Measurements from ENCODE around the gene FAM13C.
A peak's percentile ranks its signal among the peaks of the same experiment; 100 is the strongest.
"Not testable (repeated sequence)": the region's sequence is repeated elsewhere in the genome, so short reads cannot be mapped to it uniquely, and the experiment has no call there.

FAM13C gene

DNA sequence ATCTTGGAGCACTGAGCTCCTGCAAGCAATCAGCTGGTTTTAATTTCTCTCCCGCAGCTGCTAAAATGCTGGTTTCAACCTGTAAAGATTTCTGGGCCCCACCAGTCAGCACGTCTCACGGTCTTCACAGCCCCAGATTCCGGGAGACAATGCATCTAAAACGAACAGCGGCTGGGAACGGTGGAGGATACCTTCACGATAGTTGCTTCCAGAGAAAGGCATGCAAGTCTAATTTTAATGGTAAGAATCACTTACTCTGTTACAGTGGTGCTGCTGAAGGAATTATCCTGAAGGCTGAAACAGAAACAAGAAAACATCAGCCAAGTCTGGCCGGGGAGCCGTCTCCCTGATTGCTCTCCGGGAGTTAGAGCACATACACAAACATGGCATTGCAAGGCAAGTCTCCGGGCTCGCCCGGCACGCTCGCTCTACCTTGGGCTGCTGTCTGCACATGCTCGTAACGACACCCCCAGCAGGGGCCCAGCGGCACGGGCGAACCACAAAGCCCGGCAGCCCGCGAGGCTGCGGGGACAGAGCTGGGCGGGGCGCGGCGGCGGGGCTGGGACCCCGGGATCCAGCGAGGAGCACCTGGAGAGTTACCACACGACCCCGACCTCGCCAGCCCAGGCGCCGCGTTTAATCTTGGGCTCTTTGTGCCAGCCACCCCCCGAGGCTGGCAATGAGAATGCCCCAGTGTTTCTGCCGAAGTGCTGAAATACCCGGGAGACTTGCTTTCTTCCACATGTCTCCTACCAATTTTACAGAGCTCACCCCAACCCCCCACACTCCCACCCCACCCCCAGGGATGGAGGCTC, at the start of gene FAM13C:
TSS of gene FAM13C (minus strand) at position 406 of the 815 bp plus-strand sequence. CDS start at position 317, 89 bp downstream.
- Histone ChIP-seq H2AFZ (ENCODE audit: low read depth, low read length) (peak within 1 kb of the TSS; percentile 75), H3K4me1 (ENCODE audit: insufficient read depth, low read length) (peaks cover 17% of the 10 kb centered on the region), H3K27me3 (ENCODE audit: insufficient read depth, low read length) (peaks cover 13% of the 10 kb centered on the region), H3K9me3 (ENCODE audit: low read length) (no peaks in the 10 kb centered on the region), H3K36me3 (ENCODE audit: insufficient read depth, low read length) (no peaks in the 10 kb centered on the region), H3K4me3 (ENCODE audit: low read length) (peak within 1 kb of the TSS; percentile 55)

DNA sequence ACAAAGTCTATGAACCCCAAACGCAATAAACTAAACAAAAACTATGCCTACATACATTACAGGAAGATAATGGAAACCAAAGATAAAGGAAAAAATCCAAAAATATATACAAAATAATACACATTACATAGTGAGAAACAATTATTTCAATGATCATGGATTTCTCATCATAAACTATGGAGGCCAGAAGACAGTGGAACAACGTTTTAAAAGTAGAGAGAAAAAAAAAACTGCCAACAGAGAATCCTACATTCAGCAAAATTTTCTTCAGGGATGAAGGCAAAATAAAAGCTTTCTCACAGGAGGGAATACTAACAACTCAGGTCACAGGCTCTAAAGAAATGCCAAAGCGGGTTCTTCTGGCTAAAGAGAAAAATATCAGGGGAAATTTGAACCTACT, 42.9 kb upstream of the FAM13C start:
- Histone ChIP-seq H3K9me3 (ENCODE audit: low read length) (no peaks in the 10 kb centered on the region), H3K36me3 (ENCODE audit: insufficient read depth, low read length) (no peaks in the 10 kb centered on the region), H3K4me3 (ENCODE audit: low read length) (no peak overlapping the region), H3K4me1 (ENCODE audit: insufficient read depth, low read length) (no peaks in the 10 kb centered on the region), H3K27me3 (ENCODE audit: insufficient read depth, low read length) (no peaks in the 10 kb centered on the region), H2AFZ (ENCODE audit: low read depth, low read length) (no peak overlapping the region)

DNA sequence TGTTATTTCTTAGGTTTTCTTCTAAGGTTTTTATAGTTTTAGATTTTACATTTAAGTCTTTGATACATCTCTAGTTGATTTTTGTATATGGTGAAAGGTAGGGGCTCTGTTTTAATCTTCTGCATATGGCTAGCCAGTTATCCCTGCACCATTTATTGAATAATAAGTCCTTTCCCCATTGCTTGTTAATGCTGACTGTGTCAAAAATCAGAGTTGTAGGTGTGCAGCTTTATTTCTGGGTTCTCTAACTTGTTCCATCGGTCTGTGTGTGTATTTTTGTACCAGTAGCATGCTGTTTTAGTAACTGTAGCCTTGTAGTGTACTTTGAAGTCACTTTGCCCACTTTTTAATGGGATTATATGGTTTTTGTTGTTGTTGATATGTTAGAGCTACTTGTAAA, 37.9 kb upstream of the FAM13C start:
- H3K4me1 ChIP-seq (ENCODE audit: insufficient read depth, low read length) = no peaks in the 10 kb centered on the region
- no peak overlapping the region for H2AFZ ChIP-seq (ENCODE audit: low read depth, low read length)
- no peak overlapping the region for H3K4me3 ChIP-seq (ENCODE audit: low read length)
- no peaks in the 10 kb centered on the region for H3K27me3 ChIP-seq (ENCODE audit: insufficient read depth, low read length)
- H3K9me3 ChIP-seq (ENCODE audit: low read length) = no peaks in the 10 kb centered on the region
- H3K36me3 ChIP-seq (ENCODE audit: insufficient read depth, low read length) = no peaks in the 10 kb centered on the region

DNA sequence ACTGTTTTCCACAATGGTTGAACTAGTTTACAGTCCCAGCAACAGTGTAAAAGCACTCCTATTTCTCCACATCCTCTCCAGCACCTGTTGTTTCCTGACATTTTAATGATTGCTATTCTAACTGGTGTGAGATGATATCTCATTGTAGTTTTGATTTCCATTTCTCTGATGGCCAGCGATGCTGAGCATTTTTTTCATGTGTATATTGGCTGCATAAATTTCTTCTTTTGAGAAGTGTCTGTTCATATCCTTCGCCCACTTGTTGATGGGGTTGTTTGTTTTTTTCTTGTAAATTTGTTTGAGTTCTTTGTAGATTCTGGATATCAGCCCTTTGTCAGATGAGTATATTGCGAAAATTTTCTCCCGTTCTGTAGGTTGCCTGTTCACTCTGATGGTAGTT, 37.0 kb upstream of the FAM13C start:
- H3K4me3 ChIP-seq (ENCODE audit: low read length); H3K36me3 ChIP-seq (ENCODE audit: insufficient read depth, low read length); H2AFZ ChIP-seq (ENCODE audit: low read depth, low read length); H3K4me1 ChIP-seq (ENCODE audit: insufficient read depth, low read length); H3K27me3 ChIP-seq (ENCODE audit: insufficient read depth, low read length); H3K9me3 ChIP-seq (ENCODE audit: low read length): not testable (repeated sequence)

DNA sequence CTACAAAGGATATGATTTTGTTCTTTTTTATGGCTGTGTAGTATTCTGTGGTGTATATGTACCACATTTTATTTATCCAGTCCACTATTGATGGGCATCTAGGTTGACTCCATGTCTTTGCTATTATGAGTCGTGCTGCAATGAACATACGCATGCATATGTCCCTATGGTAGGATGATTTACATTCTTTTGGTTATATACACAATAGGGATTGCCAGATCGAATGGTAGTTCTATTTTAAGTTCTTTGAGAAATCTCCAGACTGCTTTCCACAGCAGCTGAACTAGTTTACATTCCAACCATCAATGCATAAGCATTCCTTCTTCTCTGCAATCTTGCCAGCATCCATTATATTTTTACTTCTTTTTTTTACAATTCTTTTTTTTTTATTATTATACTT, 35.6 kb upstream of the FAM13C start:
- H3K36me3 ChIP-seq (ENCODE audit: insufficient read depth, low read length) = no peaks in the 10 kb centered on the region
- no peak overlapping the region for H2AFZ ChIP-seq (ENCODE audit: low read depth, low read length)
- H3K27me3 ChIP-seq (ENCODE audit: insufficient read depth, low read length) = no peaks in the 10 kb centered on the region
- no peaks in the 10 kb centered on the region for H3K9me3 ChIP-seq (ENCODE audit: low read length)
- H3K4me1 ChIP-seq (ENCODE audit: insufficient read depth, low read length) = no peaks in the 10 kb centered on the region
- no peak overlapping the region for H3K4me3 ChIP-seq (ENCODE audit: low read length)

DNA sequence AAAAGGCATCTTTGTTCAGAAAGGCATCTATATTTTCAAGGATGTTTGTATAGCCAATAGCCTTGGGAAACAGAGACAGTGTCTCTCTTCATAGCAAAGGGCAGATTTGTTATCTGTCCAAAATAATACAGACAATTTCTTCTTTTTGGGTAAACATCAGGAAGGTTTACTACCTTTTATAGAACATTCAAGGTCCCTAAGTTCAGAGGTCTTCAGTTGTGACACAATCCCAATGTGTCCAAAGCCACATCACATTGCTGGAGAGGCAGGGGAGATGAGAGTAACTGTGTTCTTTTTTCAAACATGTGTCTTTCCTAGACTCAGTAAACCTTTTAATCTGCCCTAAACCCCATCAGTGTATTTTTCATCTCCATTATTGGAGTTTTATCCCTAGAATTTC, 33.6 kb upstream of the FAM13C start:
- Histone ChIP-seq H3K27me3 (ENCODE audit: insufficient read depth, low read length) (no peaks in the 10 kb centered on the region), H3K36me3 (ENCODE audit: insufficient read depth, low read length) (no peaks in the 10 kb centered on the region), H3K9me3 (ENCODE audit: low read length) (no peaks in the 10 kb centered on the region), H3K4me1 (ENCODE audit: insufficient read depth, low read length) (no peaks in the 10 kb centered on the region), H2AFZ (ENCODE audit: low read depth, low read length) (no peak overlapping the region), H3K4me3 (ENCODE audit: low read length) (no peak overlapping the region)

DNA sequence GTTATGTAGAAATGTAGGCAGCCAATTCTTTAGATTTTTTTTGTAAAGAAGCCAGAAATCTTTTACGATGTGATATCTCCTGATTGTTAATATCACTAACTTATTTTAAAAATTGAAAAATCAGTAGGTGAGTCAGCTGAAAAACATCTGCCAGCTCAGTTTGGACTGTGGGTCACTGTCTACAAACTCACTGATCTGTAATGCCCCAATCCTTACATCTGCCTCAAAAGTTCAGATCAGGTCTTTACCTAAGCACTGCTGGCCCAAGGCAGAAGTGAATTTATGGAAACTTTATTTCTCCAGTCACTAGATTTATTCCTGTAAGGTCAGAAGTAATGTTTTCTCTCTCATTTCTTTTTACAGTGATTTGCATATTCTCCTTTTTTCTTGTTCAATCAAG, 31.0 kb upstream of the FAM13C start:
- Histone ChIP-seq H3K9me3 (ENCODE audit: low read length) (no peaks in the 10 kb centered on the region), H3K27me3 (ENCODE audit: insufficient read depth, low read length) (no peaks in the 10 kb centered on the region), H3K4me1 (ENCODE audit: insufficient read depth, low read length) (no peaks in the 10 kb centered on the region), H3K36me3 (ENCODE audit: insufficient read depth, low read length) (no peaks in the 10 kb centered on the region), H2AFZ (ENCODE audit: low read depth, low read length) (no peak overlapping the region), H3K4me3 (ENCODE audit: low read length) (no peak overlapping the region)

DNA sequence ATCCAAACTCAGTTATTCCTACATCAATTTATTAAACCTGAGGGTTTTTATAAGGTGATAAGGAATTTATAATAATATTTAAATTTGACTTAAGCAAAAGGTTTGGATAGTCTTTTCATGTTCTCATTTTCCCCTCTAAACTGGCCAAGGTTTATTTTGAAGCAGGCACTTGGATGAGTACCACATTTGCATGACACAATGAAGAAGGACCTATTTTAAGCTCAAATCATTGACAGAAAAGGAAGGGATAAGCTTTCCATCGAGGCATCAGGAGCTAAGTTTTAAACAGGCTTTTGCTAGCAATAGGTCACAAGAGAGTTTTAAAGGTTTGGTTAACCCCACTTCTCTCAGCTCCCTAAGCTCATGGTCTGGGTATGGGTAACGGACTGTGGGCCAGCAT, 28.7 kb upstream of the FAM13C start:
- H3K9me3 ChIP-seq (ENCODE audit: low read length) = no peaks in the 10 kb centered on the region
- H3K36me3 ChIP-seq (ENCODE audit: insufficient read depth, low read length) = no peaks in the 10 kb centered on the region
- no peaks in the 10 kb centered on the region for H3K27me3 ChIP-seq (ENCODE audit: insufficient read depth, low read length)
- no peak overlapping the region for H2AFZ ChIP-seq (ENCODE audit: low read depth, low read length)
- no peaks in the 10 kb centered on the region for H3K4me1 ChIP-seq (ENCODE audit: insufficient read depth, low read length)
- no peak overlapping the region for H3K4me3 ChIP-seq (ENCODE audit: low read length)

DNA sequence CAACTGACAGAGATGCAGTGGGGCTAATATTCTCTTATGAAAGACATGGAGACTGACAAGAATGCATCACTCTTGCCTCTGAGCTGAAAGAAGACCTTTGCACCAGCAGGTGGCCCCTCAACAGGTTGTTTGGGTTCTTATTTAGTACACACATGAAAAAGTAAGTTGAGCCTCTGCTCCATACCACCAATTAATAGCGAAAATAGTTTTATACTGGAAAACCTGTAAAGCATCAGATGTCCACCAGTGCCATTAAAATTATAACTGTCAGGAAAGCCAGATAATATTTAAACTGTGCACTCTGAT, 26.3 kb upstream of the FAM13C start:
- Histone ChIP-seq H3K9me3 (ENCODE audit: low read length) (no peaks in the 10 kb centered on the region), H3K4me3 (ENCODE audit: low read length) (no peak overlapping the region), H3K36me3 (ENCODE audit: insufficient read depth, low read length) (no peaks in the 10 kb centered on the region), H2AFZ (ENCODE audit: low read depth, low read length) (no peak overlapping the region), H3K4me1 (ENCODE audit: insufficient read depth, low read length) (no peaks in the 10 kb centered on the region), H3K27me3 (ENCODE audit: insufficient read depth, low read length) (no peaks in the 10 kb centered on the region)

DNA sequence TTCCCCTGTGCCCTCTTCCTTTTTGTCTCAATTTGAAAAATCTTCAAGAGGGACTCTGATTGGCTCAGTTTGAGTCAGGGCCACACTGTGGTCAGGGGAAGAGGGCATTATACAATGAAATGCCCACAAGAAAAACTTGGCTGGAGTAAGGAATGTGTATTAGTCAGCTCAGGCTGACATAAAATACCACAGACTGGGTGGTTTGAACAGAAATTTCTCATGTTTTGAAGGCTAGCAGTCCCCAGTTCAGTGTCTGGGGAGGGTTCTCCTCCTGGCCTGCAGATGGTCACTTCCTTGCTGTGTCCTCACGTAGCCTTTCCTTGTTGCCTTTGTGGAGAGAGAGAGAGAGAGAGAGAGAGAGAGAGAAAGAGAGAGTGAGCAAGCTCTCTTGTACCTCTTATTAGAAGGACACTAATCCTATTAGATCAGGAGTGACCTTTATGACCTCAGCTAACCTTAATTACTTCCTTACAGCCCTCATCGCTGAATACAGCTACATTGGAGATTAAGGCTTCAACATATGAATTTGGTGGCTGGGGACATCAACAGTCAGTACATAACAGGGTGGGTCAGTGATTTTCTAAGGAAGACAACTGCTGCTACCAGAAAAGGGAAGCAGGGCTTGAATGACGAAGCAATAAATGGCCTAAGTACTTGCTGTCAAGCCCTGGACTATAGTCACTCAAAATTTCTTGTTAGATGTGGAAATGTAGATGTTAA, 25.8 kb upstream of the FAM13C start:
- Histone ChIP-seq H2AFZ (ENCODE audit: low read depth, low read length) (no peak overlapping the region), H3K4me1 (ENCODE audit: insufficient read depth, low read length) (no peaks in the 10 kb centered on the region), H3K27me3 (ENCODE audit: insufficient read depth, low read length) (no peaks in the 10 kb centered on the region), H3K9me3 (ENCODE audit: low read length) (no peaks in the 10 kb centered on the region), H3K36me3 (ENCODE audit: insufficient read depth, low read length) (no peaks in the 10 kb centered on the region), H3K4me3 (ENCODE audit: low read length) (no peak overlapping the region)

DNA sequence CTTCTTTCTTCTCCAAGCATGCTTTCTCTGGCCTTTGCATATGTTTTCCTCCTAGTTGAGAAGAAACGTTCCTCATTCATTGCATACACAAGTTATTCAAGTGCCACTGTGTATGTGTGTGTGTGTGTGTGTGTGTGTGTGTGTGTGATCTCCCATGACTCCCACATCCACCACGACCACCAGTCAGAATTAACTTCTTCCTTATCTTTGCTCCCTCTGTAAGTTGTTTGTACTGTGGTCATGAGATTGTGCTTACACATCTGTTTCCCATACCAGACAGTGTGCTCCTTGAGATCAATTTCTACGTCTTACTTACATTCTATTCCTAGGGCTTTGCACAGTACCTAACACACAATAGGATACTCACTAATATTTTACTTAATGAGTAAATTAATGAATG, 22.4 kb upstream of the FAM13C start:
- Histone ChIP-seq H3K9me3 (ENCODE audit: low read length) (no peaks in the 10 kb centered on the region), H3K27me3 (ENCODE audit: insufficient read depth, low read length) (no peaks in the 10 kb centered on the region), H3K4me1 (ENCODE audit: insufficient read depth, low read length) (no peaks in the 10 kb centered on the region), H3K4me3 (ENCODE audit: low read length) (no peak overlapping the region), H2AFZ (ENCODE audit: low read depth, low read length) (no peak overlapping the region), H3K36me3 (ENCODE audit: insufficient read depth, low read length) (no peaks in the 10 kb centered on the region)

DNA sequence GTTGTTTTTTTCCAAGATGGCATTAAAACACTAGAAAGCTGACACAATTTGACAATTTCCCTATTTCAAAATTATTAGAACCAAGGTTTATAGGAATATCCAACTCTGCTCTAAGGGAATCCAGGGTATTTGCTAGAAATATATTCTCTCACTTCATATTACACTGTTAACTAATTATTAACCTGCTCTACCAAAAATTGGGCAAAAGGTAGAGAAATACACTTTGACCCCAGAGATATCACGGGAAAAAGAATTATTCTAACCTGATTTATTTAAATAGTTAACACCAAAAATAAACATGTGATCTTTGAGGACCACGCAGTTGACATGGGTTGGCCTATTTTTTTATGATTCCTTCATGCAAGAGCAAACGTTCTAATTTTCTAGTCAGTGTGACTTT, 21.6 kb upstream of the FAM13C start:
- H2AFZ ChIP-seq (ENCODE audit: low read depth, low read length) = no peak overlapping the region
- no peaks in the 10 kb centered on the region for H3K36me3 ChIP-seq (ENCODE audit: insufficient read depth, low read length)
- no peak overlapping the region for H3K4me3 ChIP-seq (ENCODE audit: low read length)
- H3K4me1 ChIP-seq (ENCODE audit: insufficient read depth, low read length) = no peaks in the 10 kb centered on the region
- no peaks in the 10 kb centered on the region for H3K27me3 ChIP-seq (ENCODE audit: insufficient read depth, low read length)
- H3K9me3 ChIP-seq (ENCODE audit: low read length) = no peaks in the 10 kb centered on the region

DNA sequence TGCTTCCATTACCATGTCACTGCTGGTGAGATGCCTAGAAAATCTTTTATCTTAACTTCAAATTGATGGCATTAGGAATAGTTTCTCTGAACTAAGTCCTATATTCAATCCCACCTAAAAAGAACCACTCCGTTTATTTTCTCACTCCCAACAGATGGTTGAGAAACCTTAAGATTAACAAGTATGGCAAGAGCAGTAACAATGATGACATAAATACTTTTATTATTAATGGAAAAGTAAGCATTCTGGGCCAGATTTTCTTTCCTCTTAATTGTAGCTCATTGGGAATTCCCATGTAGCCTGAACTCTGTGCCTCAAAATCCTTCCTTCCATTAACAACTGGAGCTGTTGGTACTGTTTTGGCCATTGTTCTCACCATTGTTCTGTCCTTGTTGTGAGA, 21.1 kb upstream of the FAM13C start:
- no peak overlapping the region for H2AFZ ChIP-seq (ENCODE audit: low read depth, low read length)
- H3K27me3 ChIP-seq (ENCODE audit: insufficient read depth, low read length) = no peaks in the 10 kb centered on the region
- no peaks in the 10 kb centered on the region for H3K36me3 ChIP-seq (ENCODE audit: insufficient read depth, low read length)
- no peaks in the 10 kb centered on the region for H3K4me1 ChIP-seq (ENCODE audit: insufficient read depth, low read length)
- H3K9me3 ChIP-seq (ENCODE audit: low read length) = no peaks in the 10 kb centered on the region
- H3K4me3 ChIP-seq (ENCODE audit: low read length) = no peak overlapping the region
